ENCODE measurements around the gene RIMBP2.

GRCh38 chr12:130602251-130602650 lies 113.8 kb downstream of the RIMBP2 start:
- TF ChIP-seq CTCF (IDR thresholded peaks at IDR 0.05) (no peak), POLR2A (IDR thresholded peaks at IDR 0.05) (no peak)

All from lower leg skin (tissue), 3 donors.